GM19099 (cell line): ENCODE measurements around the gene MRPS25.

Source experiments
- POLR2A ChIP-seq: IDR thresholded peaks from 3 replicates; pipeline ENCODE4 v1.6.1; 2011; ENCODE audit warnings: low read depth; ENCODE audit not compliant: insufficient read length; ENCODE audit errors: extremely low read depth

Gene MRPS25

DNA sequence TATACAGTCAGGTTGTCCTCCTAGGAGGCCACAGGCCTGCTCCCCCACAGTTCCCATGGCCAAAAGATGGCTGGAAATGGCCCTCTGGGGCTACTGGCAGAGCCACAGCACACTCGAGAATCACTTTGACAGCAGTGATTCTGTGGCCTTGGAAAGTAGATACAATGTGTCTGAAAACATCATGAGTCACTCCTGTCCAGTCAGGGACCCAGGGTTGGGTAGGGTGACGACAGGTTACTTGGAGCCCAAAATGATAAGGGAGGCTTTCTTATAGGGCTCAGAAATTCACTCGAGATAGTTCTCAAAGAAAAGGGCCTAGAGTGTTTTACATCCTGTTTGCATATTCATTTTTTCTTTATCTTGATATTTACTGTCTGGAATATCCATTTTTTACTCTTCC is 24.3 kb downstream of the MRPS25 start:
- TF ChIP-seq POLR2A, result no peak

- TF ChIP-seq POLR2A, result no peak
Measured at GRCh38 chr3:15038306-15038705, 26.8 kb downstream of the MRPS25 start.

DNA sequence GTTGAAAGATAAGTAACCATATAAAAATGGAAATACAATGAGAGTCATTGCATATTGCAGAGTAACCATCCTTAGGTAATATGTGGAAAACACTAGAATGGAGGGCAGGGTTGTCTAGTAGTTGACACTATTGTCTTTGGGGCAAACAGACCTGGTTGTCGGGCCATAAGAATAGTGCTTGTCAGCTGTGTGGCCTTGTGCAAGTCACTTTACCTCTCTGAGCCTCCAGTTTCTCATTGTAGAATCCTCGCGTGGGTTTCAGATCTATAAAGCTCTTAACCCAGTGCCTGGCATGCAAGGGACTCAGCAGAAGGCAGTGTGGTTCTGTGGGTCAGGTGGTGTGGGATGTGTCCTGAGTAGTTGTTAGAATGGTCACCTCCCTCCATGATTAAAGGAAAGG is 32.0 kb downstream of the MRPS25 start:
- TF ChIP-seq POLR2A, result no peak

DNA sequence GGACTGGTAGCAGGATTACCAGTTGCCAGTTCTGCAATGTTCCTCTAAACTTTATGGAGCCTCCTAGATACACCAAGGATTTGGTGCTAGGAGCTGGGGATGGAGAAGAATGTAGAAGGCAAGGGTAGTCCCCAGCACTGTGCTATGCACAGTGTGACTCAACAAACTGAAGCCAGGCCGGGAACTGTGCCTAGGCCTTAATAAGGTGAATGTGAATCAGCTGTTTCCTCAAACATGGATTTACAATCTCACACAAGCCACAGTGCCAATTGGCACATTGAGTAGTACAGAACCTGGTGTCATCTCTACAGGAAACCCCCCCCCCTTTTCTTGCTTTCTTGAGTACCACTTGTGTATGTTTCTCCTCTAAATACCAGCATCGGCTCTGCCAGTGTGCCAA is 32.5 kb downstream of the MRPS25 start:
- TF ChIP-seq POLR2A, result no peak

GRCh38 chr3:15029625-15030024 is 35.5 kb downstream of the MRPS25 start:
- no peak for TF ChIP-seq POLR2A

DNA sequence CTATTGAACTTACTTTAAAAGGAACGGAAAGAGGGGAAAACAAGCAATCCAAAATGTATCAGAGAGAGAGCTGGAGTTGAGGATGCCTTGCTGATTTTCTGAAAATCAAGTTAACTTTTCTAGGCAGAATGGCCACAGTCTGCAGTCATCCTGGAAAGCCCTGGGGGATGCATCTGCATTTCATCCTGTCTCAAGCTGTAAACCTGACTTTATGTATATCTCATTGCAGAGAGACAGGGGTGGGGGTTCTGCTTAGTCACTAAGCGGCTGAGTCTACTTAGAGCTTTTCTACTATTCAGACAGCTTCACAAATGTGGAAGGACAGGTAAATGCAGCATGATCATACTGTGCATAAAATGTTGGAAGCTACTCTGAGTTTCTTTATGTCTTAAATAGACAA is 41.4 kb downstream of the MRPS25 start:
- no peak for TF ChIP-seq POLR2A

DNA sequence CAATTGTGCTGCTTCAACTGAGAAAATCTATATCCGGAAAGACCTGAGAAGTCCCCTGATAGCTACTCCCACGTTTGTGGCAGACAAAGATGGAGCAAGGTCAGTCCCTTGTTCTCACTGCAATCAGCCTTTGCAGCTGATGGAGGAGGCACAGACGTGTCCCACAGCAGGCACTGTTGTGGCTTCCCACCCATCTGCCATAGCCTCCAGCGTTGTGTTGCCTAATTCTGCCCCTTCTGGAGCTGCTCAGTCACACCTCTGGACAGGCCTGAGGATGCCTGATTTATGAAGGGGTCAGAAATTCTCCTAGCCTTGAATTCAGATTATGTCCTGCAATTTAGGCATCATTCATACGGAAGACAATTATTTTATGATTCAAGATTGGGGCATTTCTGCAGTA is 41.9 kb downstream of the MRPS25 start:
- no peak for TF ChIP-seq POLR2A

DNA sequence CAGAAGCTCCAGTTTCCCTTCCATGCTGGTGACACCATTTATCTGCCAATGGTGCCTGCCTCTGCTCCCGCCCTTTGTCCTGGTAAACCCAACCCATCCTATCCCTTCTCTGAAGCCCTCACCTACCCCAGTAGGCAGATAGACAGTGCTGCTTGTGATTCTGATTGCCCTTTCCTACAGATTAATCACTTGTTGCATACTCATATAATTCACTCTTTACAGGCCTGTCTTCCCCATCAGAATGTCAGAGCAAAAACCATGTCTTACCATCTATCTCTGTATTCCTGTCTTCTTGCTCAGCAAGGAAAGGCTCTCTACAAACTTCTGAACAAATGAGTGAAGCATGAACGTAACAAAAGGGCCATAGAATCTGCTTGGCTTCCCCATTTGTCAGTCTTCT is 47.9 kb downstream of the MRPS25 start:
- TF ChIP-seq POLR2A, result no peak

- TF ChIP-seq POLR2A, result no peak
Measured at GRCh38 chr3:15015456-15015855, 49.7 kb downstream of the MRPS25 start.

DNA sequence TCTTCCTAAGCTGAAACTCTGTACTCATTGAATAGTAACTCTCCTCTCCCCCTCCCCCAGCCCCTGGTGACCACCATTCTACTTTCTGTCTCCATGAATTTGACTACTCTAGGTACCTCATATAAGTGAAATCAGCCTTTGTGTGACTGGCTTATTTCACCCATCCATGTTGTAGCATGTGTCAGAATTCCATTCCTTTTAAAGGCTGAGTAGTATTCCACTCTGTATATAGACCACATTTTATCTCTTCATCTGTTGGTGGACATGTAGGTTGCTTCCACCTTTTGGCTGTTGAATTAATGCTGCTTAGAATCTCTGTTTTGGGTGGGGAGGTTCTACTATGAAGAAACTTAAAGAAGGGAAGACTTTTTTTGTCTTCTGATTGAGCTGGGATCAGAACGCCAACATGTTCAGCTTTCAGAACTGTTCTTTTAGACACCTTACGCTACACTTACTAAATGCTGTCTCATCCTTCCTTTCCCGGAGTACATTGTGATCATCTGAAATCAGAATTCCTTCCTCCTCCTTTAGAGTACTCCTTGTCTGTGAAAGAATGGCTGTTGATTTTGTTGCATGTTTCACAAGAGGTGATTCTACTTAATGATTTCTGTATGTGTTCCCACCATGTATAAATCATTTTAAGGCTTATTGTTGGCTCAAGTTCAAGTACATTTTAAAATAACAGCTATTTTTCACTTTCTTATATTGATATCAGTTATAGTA is 50.3 kb downstream of the MRPS25 start:
- TF ChIP-seq POLR2A, result no peak

DNA sequence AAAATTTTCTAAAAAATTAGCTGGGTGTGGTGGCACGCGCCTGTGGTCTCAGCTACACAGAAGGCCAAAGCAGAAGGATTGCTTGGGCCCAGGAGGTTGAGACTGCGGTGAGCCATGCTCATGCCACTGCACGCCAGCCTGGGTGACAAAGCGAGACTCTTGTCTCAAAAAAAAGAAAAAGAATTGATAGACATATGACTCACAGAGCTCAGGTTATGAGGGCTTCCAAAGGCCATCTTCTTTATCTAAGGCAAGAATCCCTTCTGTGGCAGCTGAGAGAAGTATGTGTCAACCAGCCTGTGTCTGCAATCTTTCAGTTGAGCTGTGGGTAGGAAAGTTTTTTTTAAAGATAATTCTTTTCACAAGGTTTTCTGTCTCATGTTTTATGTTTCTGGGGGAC is 53.9 kb downstream of the MRPS25 start:
- TF ChIP-seq POLR2A, result no peak

DNA sequence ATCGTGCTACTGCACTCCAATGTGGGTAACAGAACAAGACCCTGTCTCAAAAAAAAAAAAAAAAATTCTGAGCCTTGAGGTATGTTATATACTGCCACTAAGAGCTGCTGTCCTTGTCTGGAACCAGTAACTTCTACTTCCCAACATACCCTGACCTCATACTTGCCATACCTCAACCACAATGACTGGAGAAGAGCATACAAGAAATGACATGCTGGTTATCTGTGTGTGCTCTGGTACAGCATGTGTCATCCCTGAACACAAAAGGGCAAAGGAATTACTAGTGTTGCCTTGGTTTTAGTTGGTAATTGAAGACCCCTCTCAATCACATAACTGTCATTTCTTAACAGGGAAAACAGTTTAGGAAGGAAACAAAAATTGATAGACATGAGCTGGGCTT is 54.5 kb downstream of the MRPS25 start:
- no peak for TF ChIP-seq POLR2A

GRCh38 chr3:15009167-15009566 is 55.9 kb downstream of the MRPS25 start:
- no peak for TF ChIP-seq POLR2A

GRCh38 chr3:15007681-15008141 is 57.4 kb downstream of the MRPS25 start:
- no peak for TF ChIP-seq POLR2A
